CD4-positive, CD25-positive, alpha-beta regulatory T cell (primary cell): ENCODE measurements around the gene EXOC3. TPM values are rescaled to one million over a fixed set of nuclear protein-coding genes. Genes with fewer than 3 reads are reported as not detected.

Experiments
- ATAC-seq, 2 donors: fragments of 150-1000 bp; cut with Tn5 transposase; one replicate each; pipeline ENCODE4 v1.10.0; 2021; ENCODE audit warnings: low read depth in 2 of 2, moderate number of reproducible peaks in 2 of 2, moderate library complexity in 1 of 2
- DNase-seq, 3 donors: peaks; one replicate each; pipeline versions ENCODE4 v3.0.0 to v3.0.0-alpha.2; 2012 to 2022; ENCODE audit warnings: mixed read lengths in 1 of 3
- H3K27ac ChIP-seq: one replicate; pipeline ENCODE4 v1.7.0; 2013; ENCODE audit warnings: mild to moderate bottlenecking, low read length; ENCODE audit not compliant: insufficient read depth, poor library complexity, severe bottlenecking
- H3K27me3 ChIP-seq: one replicate; pipeline ENCODE4 v1.7.0; 2013; ENCODE audit warnings: low read length; ENCODE audit not compliant: control insufficient read depth, insufficient read depth
- H3K36me3 ChIP-seq: one replicate; pipeline ENCODE4 v1.7.0; 2013; ENCODE audit warnings: mild to moderate bottlenecking, low read length, moderate library complexity; ENCODE audit not compliant: control insufficient read depth, insufficient read depth
- H3K4me1 ChIP-seq: 2 replicates; pipeline ENCODE4 v1.7.0; 2013; ENCODE audit warnings: mild to moderate bottlenecking, low read length; ENCODE audit not compliant: insufficient read depth, control insufficient read depth, poor library complexity, severe bottlenecking
- H3K4me3 ChIP-seq: one replicate; pipeline ENCODE4 v1.7.0; 2013; ENCODE audit warnings: low read depth, mild to moderate bottlenecking, low read length, moderate library complexity
- H3K9me3 ChIP-seq, 2 experiments: 1 replicate in 1 of 2; 2 replicates in 1 of 2; pipeline ENCODE4 v1.7.0; 2013; ENCODE audit warnings: low read length in 2 of 2, mild to moderate bottlenecking in 1 of 2, moderate library complexity in 1 of 2; ENCODE audit not compliant: control insufficient read depth in 2 of 2
- H3K27ac Mint-ChIP-seq, 3 donors: one replicate each; pipeline ENCODE4 v1.8.0; 2020 to 2022; ENCODE audit warnings: mild to moderate bottlenecking in 3 of 3, mixed read lengths in 3 of 3, moderate library complexity in 2 of 3
- H3K27me3 Mint-ChIP-seq: one replicate; pipeline ENCODE4 v1.8.0; 2022; ENCODE audit warnings: mild to moderate bottlenecking, mixed read lengths
- H3K36me3 Mint-ChIP-seq: one replicate; pipeline ENCODE4 v1.8.0; 2020; ENCODE audit warnings: mixed read lengths
- H3K4me1 Mint-ChIP-seq, 4 donors: one replicate each; pipeline ENCODE4 v1.8.0; 2020 to 2022; ENCODE audit warnings: mixed read lengths in 4 of 4, mild to moderate bottlenecking in 1 of 4
- H3K4me3 Mint-ChIP-seq, 4 donors: one replicate each; pipeline ENCODE4 v1.8.0; 2020 to 2022; ENCODE audit warnings: mild to moderate bottlenecking in 4 of 4, mixed read lengths in 4 of 4, moderate library complexity in 3 of 4
- H3K9me3 Mint-ChIP-seq, 7 donors: one replicate each; pipeline ENCODE4 v1.8.0; 2020 to 2022; ENCODE audit warnings: mixed read lengths in 7 of 7, mild to moderate bottlenecking in 3 of 7, moderate library complexity in 2 of 7
- polyA plus RNA-seq, 4 donors: library from polyadenylated mRNA; unstranded; fragments of 300-500 nt; fragmentation: Illumina TruSeq; gene quantifications; one replicate each; pipeline ENCODE4 v1.2.3, GENCODE V29; 2021
- total RNA-seq: library from RNA; stranded (reverse); gene quantifications from one replicate; pipeline ENCODE4 v1.2.3, GENCODE V29; 2022

EXOC3 gene
- total and polyA plus RNA-seq, 5 donors from 2014 or later, result 23.3 to 95.4 (median 37.0) TPM

DNA sequence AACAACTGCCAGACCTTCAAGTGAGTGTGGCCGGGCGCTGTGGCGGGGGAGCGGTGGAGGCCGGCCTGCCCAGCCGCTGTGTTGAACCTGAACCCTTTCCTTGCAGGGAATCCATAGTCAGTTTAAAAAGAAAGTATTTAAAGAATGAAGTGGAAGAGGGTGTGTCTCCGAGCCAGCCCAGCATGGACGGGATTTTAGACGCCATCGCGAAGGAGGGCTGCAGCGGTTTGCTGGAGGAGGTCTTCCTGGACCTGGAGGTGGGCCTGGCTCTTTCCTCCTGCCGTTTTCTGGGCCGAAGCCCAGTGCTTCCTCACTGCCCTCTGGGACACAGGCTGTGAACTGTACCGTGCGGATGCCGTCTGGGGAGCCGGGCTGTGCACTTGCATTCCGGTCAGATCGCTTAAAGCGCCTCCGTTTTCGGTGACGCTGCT is 19.1 kb downstream of the EXOC3 start:
- H3K4me3 Mint-ChIP-seq, result peak overlapping the region in 1 of 4 donors; percentile 39
- peaks cover 0 to 1% (median 0%) of the 10 kb centered on the region in 7 donors for H3K9me3 Mint-ChIP-seq
- H3K4me3 ChIP-seq, result no peak overlapping the region
- H3K27ac Mint-ChIP-seq, result peak overlapping the region; percentile 71 to 98 (median 79)
- peaks cover 15 to 39% (median 28%) of the 10 kb centered on the region in 4 donors for H3K4me1 Mint-ChIP-seq
- H3K9me3 ChIP-seq, result no peaks in the 10 kb centered on the region
- H3K4me1 ChIP-seq, result peaks cover 14% of the 10 kb centered on the region
- DNase-seq (no peak), ATAC-seq (no peak)
- peaks cover 47% of the 10 kb centered on the region for H3K36me3 ChIP-seq
- H3K27me3 ChIP-seq, result no peaks in the 10 kb centered on the region
- H3K27me3 Mint-ChIP-seq, result peaks cover 4% of the 10 kb centered on the region
- H3K36me3 Mint-ChIP-seq, result peaks cover 42% of the 10 kb centered on the region
- H3K27ac ChIP-seq, result no peak overlapping the region

DNA sequence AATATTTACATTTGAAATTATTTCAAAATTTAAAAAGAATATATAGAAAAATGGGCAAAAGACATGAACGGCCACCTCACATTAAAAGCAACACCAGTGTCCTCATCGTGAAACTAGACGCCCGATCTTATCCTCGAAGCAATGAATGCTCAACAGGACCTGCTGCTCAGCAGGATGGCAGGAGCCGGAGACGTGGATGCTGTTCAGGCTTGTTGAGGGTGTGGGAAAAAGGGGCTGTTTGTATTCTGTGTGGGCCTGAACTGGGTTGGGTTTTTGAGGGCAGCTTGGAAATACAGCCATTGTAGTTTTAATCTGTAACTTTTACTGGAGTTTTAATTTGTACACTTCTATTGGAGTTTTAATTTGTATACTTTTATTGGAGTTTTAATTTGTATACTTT is 20.3 kb downstream of the EXOC3 start:
- Mint-ChIP-seq H3K27me3 (peaks cover 4% of the 10 kb centered on the region), H3K36me3 (peaks cover 38% of the 10 kb centered on the region), H3K4me3 (peak overlapping the region in 1 of 4 donors; percentile 94), H3K4me1 (peaks cover 11 to 35% (median 24%) of the 10 kb centered on the region in 4 donors), H3K9me3 (peaks cover 0 to 1% (median 0%) of the 10 kb centered on the region in 7 donors), H3K27ac (peak overlapping the region in 2 of 3 donors; percentile 94 to 98)
- DNase-seq (no peak), ATAC-seq (no peak)
- H3K4me1 ChIP-seq, result peaks cover 14% of the 10 kb centered on the region
- peak overlapping the region; percentile 9 for H3K4me3 ChIP-seq
- H3K27me3 ChIP-seq, result no peaks in the 10 kb centered on the region
- H3K9me3 ChIP-seq, result no peaks in the 10 kb centered on the region
- peaks cover 37% of the 10 kb centered on the region for H3K36me3 ChIP-seq
- H3K27ac ChIP-seq, result peak overlapping the region; percentile 92

DNA sequence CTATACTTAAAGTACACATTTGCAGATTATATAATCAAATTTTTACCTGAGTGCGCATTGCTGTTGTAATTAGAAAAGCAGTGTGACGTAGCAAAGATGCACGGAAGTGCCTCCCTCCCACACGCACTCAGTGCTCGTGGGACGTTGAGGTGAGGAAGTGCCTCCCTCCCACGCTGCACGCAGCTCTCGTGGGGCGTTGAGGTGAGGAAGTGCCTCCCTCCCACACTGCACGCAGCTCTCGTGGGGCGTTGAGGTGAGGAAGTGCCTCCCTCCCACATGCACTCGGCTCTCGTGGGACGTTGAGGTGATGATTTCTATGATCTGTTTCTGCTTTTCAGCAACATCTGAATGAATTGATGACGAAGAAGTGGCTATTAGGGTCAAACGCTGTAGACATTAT is 21.0 kb downstream of the EXOC3 start:
- peak; percentile 98 to 99 for ATAC-seq
- peak overlapping the region; percentile 66 to 94 (median 74) for H3K4me3 Mint-ChIP-seq
- peak overlapping the region; percentile 9 for H3K4me3 ChIP-seq
- peak; percentile 80 to 91 (median 88) for DNase-seq
- peak overlapping the region; percentile 93 to 98 (median 94) for H3K27ac Mint-ChIP-seq
- peaks cover 0 to 1% (median 0%) of the 10 kb centered on the region in 7 donors for H3K9me3 Mint-ChIP-seq
- peaks cover 14% of the 10 kb centered on the region for H3K4me1 ChIP-seq
- peaks cover 10 to 28% (median 19%) of the 10 kb centered on the region in 4 donors for H3K4me1 Mint-ChIP-seq
- peak overlapping the region; percentile 92 for H3K27ac ChIP-seq
- peaks cover 4% of the 10 kb centered on the region for H3K27me3 Mint-ChIP-seq
- H3K9me3 ChIP-seq, result no peaks in the 10 kb centered on the region
- H3K36me3 ChIP-seq, result peaks cover 33% of the 10 kb centered on the region
- peaks cover 32% of the 10 kb centered on the region for H3K36me3 Mint-ChIP-seq
- H3K27me3 ChIP-seq, result no peaks in the 10 kb centered on the region

DNA sequence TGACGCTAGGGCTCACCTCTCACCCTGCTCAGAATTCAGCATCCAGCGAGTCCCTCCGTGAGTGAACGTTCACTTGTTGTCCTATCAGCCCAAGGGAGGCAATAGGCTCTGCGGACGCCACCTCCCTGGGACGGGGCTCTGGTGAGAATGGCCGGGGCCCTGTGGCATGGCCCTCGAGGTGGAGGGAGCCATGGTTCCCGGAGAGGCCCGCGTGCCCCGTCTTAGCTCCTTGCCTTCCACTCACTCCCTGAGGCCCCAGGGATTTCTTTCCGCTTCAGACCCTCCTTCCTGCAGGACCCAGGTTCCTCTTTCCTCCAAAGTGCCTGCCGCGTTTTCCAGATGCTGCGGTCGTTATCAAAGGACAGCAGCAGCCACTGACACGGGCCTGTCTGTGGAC is 21.5 kb downstream of the EXOC3 start:
- no peaks in the 10 kb centered on the region for H3K9me3 ChIP-seq
- H3K4me1 ChIP-seq, result peaks cover 14% of the 10 kb centered on the region
- peaks cover 0 to 1% (median 0%) of the 10 kb centered on the region in 7 donors for H3K9me3 Mint-ChIP-seq
- peak overlapping the region; percentile 93 to 98 (median 94) for H3K27ac Mint-ChIP-seq
- H3K36me3 ChIP-seq, result peaks cover 30% of the 10 kb centered on the region
- H3K36me3 Mint-ChIP-seq, result peaks cover 29% of the 10 kb centered on the region
- H3K27me3 Mint-ChIP-seq, result peaks cover 4% of the 10 kb centered on the region
- H3K27ac ChIP-seq, result peak overlapping the region; percentile 92
- H3K4me1 Mint-ChIP-seq, result peaks cover 7 to 28% (median 16%) of the 10 kb centered on the region in 4 donors
- H3K27me3 ChIP-seq, result no peaks in the 10 kb centered on the region
- peak overlapping the region; percentile 9 for H3K4me3 ChIP-seq
- peak overlapping the region; percentile 66 to 94 (median 74) for H3K4me3 Mint-ChIP-seq
- ATAC-seq, result no peak
- no peak for DNase-seq

DNA sequence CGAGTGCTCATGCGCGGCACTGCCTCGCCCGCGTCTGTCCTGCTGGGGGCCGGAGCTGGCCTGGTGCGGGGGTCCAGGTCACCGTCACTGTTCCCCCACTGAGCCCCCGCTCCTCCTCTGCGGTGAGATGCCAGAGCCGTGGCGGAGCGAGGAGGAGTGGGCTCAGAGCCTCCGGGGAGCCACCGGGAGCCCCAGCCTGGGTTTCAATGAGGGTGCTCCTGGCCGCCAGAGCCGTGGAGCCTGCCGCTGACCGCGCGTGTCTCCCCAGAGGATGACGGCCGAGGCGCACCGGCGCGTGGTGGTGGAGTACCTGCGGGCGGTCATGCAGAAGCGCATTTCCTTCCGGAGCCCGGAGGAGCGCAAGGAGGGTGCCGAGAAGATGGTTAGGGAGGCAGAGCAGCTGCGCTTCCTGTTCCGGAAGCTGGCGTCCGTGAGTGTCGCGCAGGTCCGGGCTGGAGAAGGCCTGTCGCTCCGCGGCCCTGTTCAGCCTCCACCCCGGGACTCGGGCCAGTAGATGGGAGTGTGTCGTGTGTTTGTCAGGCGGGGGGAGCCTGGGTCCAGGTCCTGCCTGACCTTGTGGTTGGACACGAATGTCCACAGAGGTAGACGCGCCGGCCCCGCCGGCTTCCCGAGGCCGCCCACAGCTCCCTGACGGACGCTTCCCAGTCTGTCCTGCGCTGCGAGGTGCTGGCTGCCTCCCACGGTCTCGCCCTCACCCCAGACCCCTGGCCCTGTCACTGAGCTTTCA is 22.0 kb downstream of the EXOC3 start:
- Histone ChIP-seq H3K27ac (peak overlapping the region; percentile 92), H3K4me3 (no peak overlapping the region), H3K27me3 (no peaks in the 10 kb centered on the region), H3K36me3 (peaks cover 29% of the 10 kb centered on the region), H3K4me1 (peaks cover 14% of the 10 kb centered on the region), H3K9me3 (no peaks in the 10 kb centered on the region)
- no peak overlapping the region for H3K27ac Mint-ChIP-seq
- ATAC-seq (no peak), DNase-seq (no peak)
- H3K36me3 Mint-ChIP-seq, result peaks cover 24% of the 10 kb centered on the region
- peaks cover 0 to 1% (median 0%) of the 10 kb centered on the region in 7 donors for H3K9me3 Mint-ChIP-seq
- peaks cover 6 to 28% (median 15%) of the 10 kb centered on the region in 4 donors for H3K4me1 Mint-ChIP-seq
- H3K4me3 Mint-ChIP-seq, result peak overlapping the region in 1 of 4 donors; percentile 31
- peaks cover 4% of the 10 kb centered on the region for H3K27me3 Mint-ChIP-seq

DNA sequence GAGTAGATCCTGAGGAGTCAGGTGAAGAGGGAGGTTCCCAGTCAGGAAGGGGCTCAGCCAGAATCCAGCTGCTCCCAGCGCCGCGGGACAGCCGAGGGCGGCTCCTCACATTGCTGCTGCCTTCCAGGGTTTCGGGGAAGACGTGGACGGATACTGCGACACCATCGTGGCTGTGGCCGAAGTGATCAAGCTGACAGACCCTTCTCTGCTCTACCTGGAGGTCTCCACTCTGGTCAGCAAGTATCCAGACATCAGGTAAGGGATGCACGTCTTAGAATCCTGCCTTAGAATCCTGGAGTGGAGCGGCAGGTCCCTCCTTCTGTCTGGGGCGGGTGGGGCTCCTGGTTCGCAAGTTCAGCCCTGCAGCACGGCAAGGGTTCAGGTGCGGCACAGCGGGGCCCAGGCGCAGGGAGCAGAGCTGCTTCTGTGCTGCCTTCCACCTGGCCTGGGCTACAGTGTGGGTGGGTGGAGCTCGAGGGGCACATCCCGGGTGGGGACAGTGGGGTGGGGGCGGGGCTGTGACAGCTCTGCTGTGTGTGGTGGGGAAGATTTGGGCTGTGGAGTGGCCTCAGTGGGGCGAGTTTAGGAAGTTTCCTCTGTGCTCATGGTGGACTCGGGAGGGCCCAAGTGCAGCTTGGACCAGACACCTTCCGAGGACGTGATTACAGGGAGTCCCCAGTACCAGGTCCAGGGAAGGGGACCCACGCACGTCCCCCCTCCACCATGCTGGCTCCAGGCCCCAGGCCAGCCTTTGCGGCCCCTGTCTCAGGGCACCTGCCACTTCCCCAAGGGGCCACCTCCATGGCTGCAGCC is 22.8 kb downstream of the EXOC3 start:
- Histone ChIP-seq H3K9me3 (no peaks in the 10 kb centered on the region), H3K36me3 (peaks cover 22% of the 10 kb centered on the region), H3K4me1 (peaks cover 14% of the 10 kb centered on the region), H3K27ac (no peak overlapping the region), H3K27me3 (no peaks in the 10 kb centered on the region), H3K4me3 (no peak overlapping the region)
- Mint-ChIP-seq H3K4me3 (no peak overlapping the region), H3K4me1 (peaks cover 6 to 33% (median 17%) of the 10 kb centered on the region in 4 donors), H3K9me3 (peaks cover 0 to under 1% (median 0%) of the 10 kb centered on the region in 7 donors), H3K27me3 (peaks cover 4% of the 10 kb centered on the region), H3K36me3 (peaks cover 21% of the 10 kb centered on the region), H3K27ac (peak overlapping the region in 1 of 3 donors; percentile 36)
- no peak for ATAC-seq
- DNase-seq, result peak in 1 of 3 donors; percentile 0

DNA sequence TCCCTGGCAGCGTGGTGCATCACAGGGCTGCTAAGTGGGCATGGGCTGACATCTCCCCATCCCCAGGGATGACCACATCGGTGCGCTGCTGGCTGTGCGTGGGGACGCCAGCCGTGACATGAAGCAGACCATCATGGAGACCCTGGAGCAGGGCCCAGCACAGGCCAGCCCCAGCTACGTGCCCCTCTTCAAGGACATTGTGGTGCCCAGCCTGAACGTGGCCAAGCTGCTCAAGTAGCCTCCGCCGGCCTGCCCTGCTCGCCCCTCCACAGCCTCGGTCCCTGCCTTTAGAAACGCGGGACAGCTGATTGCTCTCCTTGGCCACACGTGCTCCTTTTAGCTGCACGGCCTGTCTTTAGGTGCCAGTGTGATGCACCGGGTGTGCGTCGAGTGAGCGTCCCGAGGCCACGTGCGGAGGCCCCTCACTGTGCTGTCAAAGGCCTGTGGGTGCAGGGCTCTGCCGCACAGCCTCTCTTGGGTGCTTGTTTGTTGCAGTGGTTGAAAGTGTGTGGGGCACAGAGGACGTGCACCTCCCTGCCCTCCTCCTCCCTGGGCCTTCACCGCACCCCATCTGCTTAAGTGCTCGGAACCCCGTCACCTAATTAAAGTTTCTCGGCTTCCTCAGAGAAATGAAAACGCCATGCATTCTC is 23.8 kb downstream of the EXOC3 start:
- Mint-ChIP-seq H3K4me3 (peak overlapping the region in 1 of 4 donors; percentile 32), H3K27ac (peak overlapping the region in 1 of 3 donors; percentile 36), H3K4me1 (peaks cover 9 to 42% (median 20%) of the 10 kb centered on the region in 4 donors), H3K27me3 (peaks cover 4% of the 10 kb centered on the region), H3K36me3 (peaks cover 17% of the 10 kb centered on the region), H3K9me3 (no peaks in the 10 kb centered on the region)
- peak in 1 of 3 donors; percentile 0 for DNase-seq
- Histone ChIP-seq H3K36me3 (peaks cover 22% of the 10 kb centered on the region), H3K4me1 (peaks cover 23% of the 10 kb centered on the region), H3K9me3 (no peaks in the 10 kb centered on the region), H3K4me3 (no peak overlapping the region), H3K27ac (no peak overlapping the region), H3K27me3 (no peaks in the 10 kb centered on the region)
- ATAC-seq, result no peak
